ENCODE results near the gene ARRDC4. TPM values are rescaled to one million over a fixed set of nuclear protein-coding genes. Genes with fewer than 3 reads are reported as not detected.

Gene ARRDC4
- total and polyA plus RNA-seq, 9 of the 15 experiments (the other 6 are each of a cell fraction or from before 2014, with no cell fraction given) = 4.3 to 16.1 (median 14.4) TPM

DNA sequence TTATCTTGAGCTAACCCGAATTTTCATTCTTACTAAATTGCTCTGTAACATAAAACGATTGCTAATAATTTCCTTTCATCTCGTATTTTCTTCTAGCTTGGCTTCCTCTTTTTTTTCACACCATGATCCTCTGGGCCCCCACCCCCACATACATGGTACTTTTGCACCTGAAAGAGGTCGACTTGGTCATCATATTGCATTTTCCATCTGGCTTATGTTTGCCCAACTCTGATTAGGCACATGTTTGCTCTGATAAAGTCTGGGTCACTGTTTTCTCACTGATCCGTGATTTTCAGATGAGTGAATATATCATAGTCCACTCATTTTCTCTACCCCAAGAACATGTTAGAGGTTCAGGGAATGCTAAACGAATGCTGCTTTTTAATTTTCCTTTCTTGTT is 49.5 kb downstream of the ARRDC4 start:
- no peak for FAIRE-seq
- DNase-seq (ENCODE audit: extremely low read depth in 1 of 4, low spot score in 3 of 4) = no peak
- no peak overlapping the region for H2AFZ ChIP-seq (ENCODE audit: low read depth, low read length)
- intact Hi-C loops (cut with micrococcal nuclease) (no loop called here), in situ Hi-C loops (cut with MboI) (no loop called here)
- ATAC-seq = no peak
- H3K4me2 ChIP-seq (ENCODE audit: insufficient read depth, low read length) = no peak overlapping the region
- CTCF ChIA-PET (ENCODE audit: low intra/inter-chr PET ratio) = no interaction called here
- H3K27me3 ChIP-seq (ENCODE audit: control insufficient read depth in 2 of 2, insufficient read depth in 2 of 2, low read length in 2 of 2) = no peaks in the 10 kb centered on the region
- H4K20me1 ChIP-seq (replicated peaks; ENCODE audit: control insufficient read depth, insufficient read depth, low read length) = no peaks in the 10 kb centered on the region
- no peaks in the 10 kb centered on the region for H3K4me1 ChIP-seq (replicated peaks in 1 of 2; ENCODE audit: control insufficient read depth in 2 of 2, insufficient read depth in 2 of 2, low read length in 2 of 2)
- H3K27ac ChIP-seq (ENCODE audit: extremely low read depth, low read depth, low read length) = no peak overlapping the region
- no peaks in the 10 kb centered on the region for H3K79me2 ChIP-seq (ENCODE audit: control insufficient read depth, insufficient read depth, low read length)
- 0% methylated on average over 6 of the region's 6 CpGs for WGBS (ENCODE audit: insufficient coverage, low coverage, missing lambda C conversion rate)
- no peaks in the 10 kb centered on the region for H3K9me3 ChIP-seq (replicated peaks; ENCODE audit: control insufficient read depth, insufficient read depth, low read depth, low read length)
- H3K9ac ChIP-seq (ENCODE audit: insufficient read depth in 1 of 2, low read depth in 2 of 2, low read length in 2 of 2) = no peak overlapping the region
- H3K9me1 ChIP-seq (ENCODE audit: control insufficient read depth, insufficient read depth, low read length) = no peaks in the 10 kb centered on the region
- TF ChIP-seq HDAC3 (IDR thresholded peaks at IDR 0.05; ENCODE audit: borderline replicate concordance, partially characterized antibody) = no peak
- TF ChIP-seq MTF1 (CRISPR knock-in tag; IDR thresholded peaks at IDR 0.05; ENCODE audit: borderline replicate concordance) = no peak
- peak; percentile 16; the same call in 1 of the 2 replicates for TF ChIP-seq CBFA2T3 (IDR thresholded peaks at IDR 0.05)
- TF ChIP-seq, protein P1, sequence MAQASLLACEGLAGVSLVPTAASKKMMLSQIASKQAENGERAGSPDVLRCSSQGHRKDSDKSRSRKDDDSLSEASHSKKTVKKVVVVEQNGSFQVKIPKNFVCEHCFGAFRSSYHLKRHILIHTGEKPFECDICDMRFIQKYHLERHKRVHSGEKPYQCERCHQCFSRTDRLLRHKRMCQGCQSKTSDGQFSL (CRISPR knock-in tag; IDR thresholded peaks at IDR 0.05) = no peak
- TF ChIP-seq, protein P1 (tag; IDR thresholded peaks at IDR 0.05) = no peak
- TF ChIP-seq ZNF668 (CRISPR knock-in tag; IDR thresholded peaks at IDR 0.05) = no peak
- no peak for TF ChIP-seq LARP7 (IDR thresholded peaks at IDR 0.05)
- TF ChIP-seq NR4A1 (CRISPR knock-in tag; IDR thresholded peaks at IDR 0.05) = no peak
- no peak for TF ChIP-seq NR4A1 (tag; IDR thresholded peaks at IDR 0.05)
- no peak for TF ChIP-seq XRCC3 (IDR thresholded peaks at IDR 0.05)
- no peak for TF ChIP-seq ZNF445 (CRISPR knock-in tag; IDR thresholded peaks at IDR 0.05; ENCODE audit: low read depth)
- TF ChIP-seq NUFIP1 (IDR thresholded peaks at IDR 0.05; ENCODE audit: partially characterized antibody) = no peak
- TF ChIP-seq ZNF134 (CRISPR knock-in tag; conservative IDR thresholded peaks at IDR 0.05) = no peak
- TF ChIP-seq SPI1 (IDR thresholded peaks at IDR 0.05; ENCODE audit: borderline replicate concordance, low read depth, low read length) = peak; percentile 34; the same call in 1 of the 2 replicates
- TF ChIP-seq, protein P2, sequence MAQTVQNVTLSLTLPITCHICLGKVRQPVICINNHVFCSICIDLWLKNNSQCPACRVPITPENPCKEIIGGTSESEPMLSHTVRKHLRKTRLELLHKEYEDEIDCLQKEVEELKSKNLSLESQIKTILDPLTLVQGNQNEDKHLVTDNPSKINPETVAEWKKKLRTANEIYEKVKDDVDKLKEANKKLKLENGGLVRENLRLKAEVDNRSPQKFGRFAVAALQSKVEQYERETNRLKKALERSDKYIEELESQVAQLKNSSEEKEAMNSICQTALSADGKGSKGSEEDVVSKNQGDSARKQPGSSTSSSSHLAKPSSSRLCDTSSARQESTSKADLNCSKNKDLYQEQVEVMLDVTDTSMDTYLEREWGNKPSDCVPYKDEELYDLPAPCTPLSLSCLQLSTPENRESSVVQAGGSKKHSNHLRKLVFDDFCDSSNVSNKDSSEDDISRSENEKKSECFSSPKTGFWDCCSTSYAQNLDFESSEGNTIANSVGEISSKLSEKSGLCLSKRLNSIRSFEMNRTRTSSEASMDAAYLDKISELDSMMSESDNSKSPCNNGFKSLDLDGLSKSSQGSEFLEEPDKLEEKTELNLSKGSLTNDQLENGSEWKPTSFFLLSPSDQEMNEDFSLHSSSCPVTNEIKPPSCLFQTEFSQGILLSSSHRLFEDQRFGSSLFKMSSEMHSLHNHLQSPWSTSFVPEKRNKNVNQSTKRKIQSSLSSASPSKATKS (CRISPR knock-in tag; IDR thresholded peaks at IDR 0.05) = no peak
- TF ChIP-seq HNRNPLL (IDR thresholded peaks at IDR 0.05; ENCODE audit: low read depth, low read length, poor library complexity, severe bottlenecking) = no peak
- no peak for TF ChIP-seq ZNF778 (CRISPR knock-in tag; IDR thresholded peaks at IDR 0.05)
- POLR2A ChIA-PET = interaction anchor here (1.0 kb wide), 1 partner anchor 8 kb away, joined by 3 read pairs; no protein-coding TSS in a partner anchor
- no peak overlapping the region for H3K4me3 ChIP-seq
- H3K36me3 ChIP-seq (ENCODE audit: control insufficient read depth, insufficient read depth, low read length) = no peaks in the 10 kb centered on the region
- no TSS peak for BruUV-seq (replicated peaks)
